Hair follicle dermal papilla cell (primary cell): ENCODE results near the gene ZKSCAN7. TPM values are rescaled to one million over a fixed set of nuclear protein-coding genes. Genes with fewer than 3 reads are reported as not detected.

ENCODE experiments used
- total RNA-seq: library from RNA; depleted of rRNA; stranded (reverse); fragments of >200 nt; gene quantifications from 2 replicates; pipeline ENCODE4 v1.2.3, GENCODE V29; 2012

ZKSCAN7 gene
- total RNA-seq: 7.2 and 10.5 TPM in 2 replicates

DNA sequence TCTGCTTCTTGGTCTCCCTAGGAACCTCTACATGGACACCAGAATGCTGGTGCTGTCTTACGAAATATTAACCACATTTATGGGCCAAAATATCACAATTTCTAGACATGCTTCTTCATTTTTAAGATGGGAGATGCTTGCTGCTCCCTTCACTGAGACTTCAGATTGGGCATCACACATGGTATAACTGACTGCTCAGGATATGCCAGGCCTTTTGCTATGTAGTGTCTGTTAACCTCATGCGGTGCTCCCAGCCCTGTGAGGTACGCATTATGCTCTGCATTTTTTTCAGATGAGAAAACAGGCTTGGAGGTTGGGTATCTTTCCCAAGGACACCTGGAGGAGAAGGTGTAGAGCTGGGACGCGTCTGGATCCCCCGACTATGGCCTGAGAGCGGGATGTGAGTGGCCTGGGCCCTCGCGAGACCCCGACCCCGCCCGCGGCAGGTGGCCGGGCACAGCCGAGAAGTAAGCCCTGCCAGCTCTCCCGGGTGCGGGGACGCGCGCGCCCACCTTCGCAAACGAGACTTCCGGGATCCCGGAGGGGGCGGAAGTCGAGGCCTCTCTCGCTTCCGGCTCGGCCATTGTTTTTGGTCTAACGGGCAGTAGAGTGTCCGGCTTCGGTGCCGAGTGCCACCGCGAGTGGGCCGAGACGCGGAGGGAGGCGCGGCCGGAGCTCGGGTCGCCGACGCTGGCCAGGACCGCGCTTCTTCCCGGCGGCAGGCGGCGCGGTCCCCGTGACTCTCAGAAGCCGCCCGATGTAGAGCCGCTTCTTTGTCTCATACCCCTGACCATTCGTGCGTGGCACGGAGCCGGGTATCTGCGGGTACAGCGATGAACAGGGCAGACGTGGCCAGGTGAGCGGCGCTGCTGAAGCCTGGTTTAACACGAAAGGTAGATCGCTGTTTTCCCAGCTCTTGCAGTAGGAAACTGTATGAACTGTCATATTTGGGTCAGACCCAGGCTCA lies at the start of gene ZKSCAN7:
ZKSCAN7 (plus strand) TSS at position 568 of the 967 bp plus-strand sequence. CDS start 1,855 bp downstream, outside the sequence.

DNA sequence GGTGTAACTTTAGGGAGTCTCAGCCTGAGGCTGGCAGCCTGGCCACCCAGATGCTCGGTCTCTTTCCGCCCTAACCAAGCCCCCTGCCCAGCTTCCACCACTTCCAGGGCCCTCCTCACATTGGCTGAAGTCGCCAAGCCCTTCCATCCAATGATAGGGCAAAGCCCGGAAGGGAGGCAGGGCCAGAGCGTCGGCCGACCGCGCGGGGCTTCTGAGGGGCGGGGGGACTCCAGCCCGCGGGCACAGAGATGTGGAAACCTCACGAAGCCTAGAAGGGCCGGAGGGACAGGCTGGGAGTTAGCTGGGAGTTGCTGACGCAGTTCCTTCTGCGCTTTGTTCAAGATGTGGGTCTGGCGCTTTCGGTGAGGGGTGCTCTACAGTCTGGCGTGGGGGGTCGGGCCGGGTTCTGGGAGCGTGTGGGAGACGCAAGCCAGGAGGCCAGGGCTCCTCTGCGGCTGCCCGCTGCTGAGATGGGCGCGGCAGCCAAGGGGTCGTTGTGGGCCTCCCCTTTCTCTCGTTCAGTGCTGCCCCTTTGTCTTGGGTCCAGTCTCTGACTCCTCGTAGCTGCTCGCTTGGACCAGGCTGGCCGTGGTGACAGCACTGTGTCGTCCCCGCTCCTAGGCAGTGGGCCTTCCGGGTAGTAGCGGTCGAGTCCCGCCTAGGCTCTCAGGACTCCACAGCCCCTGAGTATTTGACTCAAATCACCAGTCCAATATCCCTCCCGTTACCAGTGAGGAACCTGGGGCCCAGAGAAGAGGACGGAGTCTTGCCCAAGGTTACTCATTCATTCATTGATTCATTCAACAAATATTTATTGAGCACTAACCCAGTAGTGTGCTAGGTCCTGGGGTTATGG lies 29.9 kb downstream of the ZKSCAN7 start, which contains the start of gene ZNF660:
ZNF660 (plus strand) TSS at position 319 of the 856 bp plus-strand sequence. CDS start 9,230 bp downstream, outside the sequence.

Other genes with a start within 250 kb of the ZKSCAN7 start
- gene TCAIM, start 216.4 kb upstream of the ZKSCAN7 start, total RNA-seq: 19.4 and 21.9 TPM in 2 replicates
- gene ZNF445, start 77.5 kb upstream of the ZKSCAN7 start, total RNA-seq: 9.2 and 10.5 TPM in 2 replicates
- 1.7 and 3.9 TPM in 2 replicates for gene ZNF660, start 29.8 kb downstream of the ZKSCAN7 start, total RNA-seq
- gene ZNF197, start 69.8 kb downstream of the ZKSCAN7 start, total RNA-seq: 19.8 and 19.9 TPM in 2 replicates
- gene ZNF35, start 93.5 kb downstream of the ZKSCAN7 start, total RNA-seq: 23.3 and 26.8 TPM in 2 replicates
- gene ZNF502, start 157.5 kb downstream of the ZKSCAN7 start, total RNA-seq: 6.6 and 8.8 TPM in 2 replicates
- 7.0 and 10.4 TPM in 2 replicates for gene ZNF501, start 174.4 kb downstream of the ZKSCAN7 start, total RNA-seq
- 22.5 and 23.5 TPM in 2 replicates for gene KIAA1143, start 206.4 kb downstream of the ZKSCAN7 start, total RNA-seq
- 1.3 and 1.8 TPM in 2 replicates for gene KIF15, start 206.6 kb downstream of the ZKSCAN7 start, total RNA-seq